ENCODE results near the gene SCFD2. TPM values are rescaled to one million over a fixed set of nuclear protein-coding genes. Genes with fewer than 3 reads are reported as not detected.

The SCFD2 gene
- total RNA-seq, 1 experiment from 2014 or later: 19.2 TPM

DNA sequence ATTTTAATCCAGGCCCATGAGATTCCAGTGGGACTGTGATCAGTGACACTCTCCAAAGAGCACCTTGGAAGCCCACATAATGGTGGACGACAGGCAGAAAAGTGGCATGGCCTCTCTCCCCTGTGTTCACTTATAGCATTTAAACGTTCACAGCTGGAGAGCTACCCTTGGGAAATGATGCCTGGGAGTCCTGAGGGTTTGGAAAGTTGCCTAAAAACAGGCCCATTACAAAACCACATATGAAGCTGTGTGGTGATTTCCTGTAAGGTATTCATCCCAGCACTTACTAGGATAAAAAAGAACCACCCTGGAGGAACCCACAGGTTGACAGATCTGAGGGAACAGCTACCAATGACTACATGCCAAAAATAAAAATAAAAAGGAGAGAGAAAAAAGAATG lies 310.6 kb downstream of the SCFD2 start:
- H3K4me1 Mint-ChIP-seq (ENCODE audit: insufficient read depth, unreplicated experiment): no peaks in the 10 kb centered on the region
- H3K27ac Mint-ChIP-seq (ENCODE audit: low read depth, unreplicated experiment): no peak overlapping the region
- no peak overlapping the region for H3K4me3 Mint-ChIP-seq (ENCODE audit: unreplicated experiment)
- no peaks in the 10 kb centered on the region for H3K9me3 Mint-ChIP-seq (ENCODE audit: unreplicated experiment)
- peak; percentile 73 for DNase-seq (ENCODE audit: unreplicated experiment)
- TF ChIP-seq, protein P1, sequence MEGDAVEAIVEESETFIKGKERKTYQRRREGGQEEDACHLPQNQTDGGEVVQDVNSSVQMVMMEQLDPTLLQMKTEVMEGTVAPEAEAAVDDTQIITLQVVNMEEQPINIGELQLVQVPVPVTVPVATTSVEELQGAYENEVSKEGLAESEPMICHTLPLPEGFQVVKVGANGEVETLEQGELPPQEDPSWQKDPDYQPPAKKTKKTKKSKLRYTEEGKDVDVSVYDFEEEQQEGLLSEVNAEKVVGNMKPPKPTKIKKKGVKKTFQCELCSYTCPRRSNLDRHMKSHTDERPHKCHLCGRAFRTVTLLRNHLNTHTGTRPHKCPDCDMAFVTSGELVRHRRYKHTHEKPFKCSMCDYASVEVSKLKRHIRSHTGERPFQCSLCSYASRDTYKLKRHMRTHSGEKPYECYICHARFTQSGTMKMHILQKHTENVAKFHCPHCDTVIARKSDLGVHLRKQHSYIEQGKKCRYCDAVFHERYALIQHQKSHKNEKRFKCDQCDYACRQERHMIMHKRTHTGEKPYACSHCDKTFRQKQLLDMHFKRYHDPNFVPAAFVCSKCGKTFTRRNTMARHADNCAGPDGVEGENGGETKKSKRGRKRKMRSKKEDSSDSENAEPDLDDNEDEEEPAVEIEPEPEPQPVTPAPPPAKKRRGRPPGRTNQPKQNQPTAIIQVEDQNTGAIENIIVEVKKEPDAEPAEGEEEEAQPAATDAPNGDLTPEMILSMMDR (IDR thresholded peaks at IDR 0.05; ENCODE audit: unreplicated experiment): no peak
- ChIA-PET CTCF (interaction anchor here (0.6 to 1.2 kb wide), 2 partner anchors 39 to 42 kb away, joined by 3 to 5 read pairs; no protein-coding TSS in a partner anchor), POLR2A (no interaction called here)
- intact Hi-C loops (cut with micrococcal nuclease): no loop called here
- H3K36me3 Mint-ChIP-seq (ENCODE audit: insufficient read depth, unreplicated experiment): peaks cover 4% of the 10 kb centered on the region
- H3K27me3 Mint-ChIP-seq (ENCODE audit: insufficient read depth, unreplicated experiment): no peaks in the 10 kb centered on the region
- no TSS peak for BruUV-seq (replicated peaks)

DNA sequence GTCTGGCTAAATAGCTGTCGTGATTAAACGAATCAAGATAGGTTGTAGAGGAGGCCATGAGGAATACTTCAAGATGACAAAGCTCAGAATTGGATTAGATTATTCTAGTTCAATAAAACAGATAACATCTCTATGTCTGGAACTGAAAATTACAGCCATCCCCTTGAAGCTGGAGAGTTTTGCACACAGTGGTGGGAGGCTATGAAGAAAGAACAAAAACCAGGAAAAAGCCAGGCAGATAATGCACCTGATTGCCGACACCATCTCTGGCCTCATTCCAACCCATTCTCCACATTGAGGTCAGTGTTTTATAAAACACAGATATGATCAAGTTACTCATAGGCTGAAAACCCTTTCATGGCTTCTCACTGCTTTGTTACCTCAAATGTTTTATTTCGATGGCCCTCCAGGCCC lies 315.5 kb downstream of the SCFD2 start:
- TF ChIP-seq, protein P1 (IDR thresholded peaks at IDR 0.05; ENCODE audit: unreplicated experiment): no peak
- no peaks in the 10 kb centered on the region for H3K4me1 Mint-ChIP-seq (ENCODE audit: insufficient read depth, unreplicated experiment)
- POLR2A ChIA-PET: no interaction called here
- H3K9me3 Mint-ChIP-seq (ENCODE audit: unreplicated experiment): no peaks in the 10 kb centered on the region
- CTCF ChIA-PET: no interaction called here
- no peak overlapping the region for H3K27ac Mint-ChIP-seq (ENCODE audit: low read depth, unreplicated experiment)
- intact Hi-C loops (cut with micrococcal nuclease): no loop called here
- peaks cover 4% of the 10 kb centered on the region for H3K36me3 Mint-ChIP-seq (ENCODE audit: insufficient read depth, unreplicated experiment)
- no peak overlapping the region for H3K4me3 Mint-ChIP-seq (ENCODE audit: unreplicated experiment)
- no peak for DNase-seq (ENCODE audit: unreplicated experiment)
- no peaks in the 10 kb centered on the region for H3K27me3 Mint-ChIP-seq (ENCODE audit: insufficient read depth, unreplicated experiment)
- BruUV-seq (replicated peaks): no TSS peak

DNA sequence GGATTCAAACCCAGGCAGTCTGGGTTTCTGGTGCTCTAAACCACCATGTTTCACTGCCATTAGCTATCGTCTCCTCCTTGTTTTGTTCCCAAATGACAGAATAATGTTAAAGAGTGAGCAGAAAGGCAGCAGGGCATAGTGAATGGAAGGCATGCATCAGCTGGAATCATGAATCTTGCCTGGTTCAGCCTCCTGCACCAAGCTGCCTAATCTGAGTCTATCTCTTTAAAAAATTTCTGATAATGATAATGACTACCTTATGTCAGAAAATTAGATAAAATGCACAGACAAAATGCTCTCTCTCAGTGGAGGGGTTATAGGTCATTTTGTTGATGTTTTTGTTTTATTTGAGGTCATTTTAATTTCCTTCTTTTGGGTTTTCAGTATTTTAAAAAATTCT lies 316.3 kb downstream of the SCFD2 start:
- no TSS peak for BruUV-seq (replicated peaks)
- no peak overlapping the region for H3K27ac Mint-ChIP-seq (ENCODE audit: low read depth, unreplicated experiment)
- no peak for DNase-seq (ENCODE audit: unreplicated experiment)
- intact Hi-C loops (cut with micrococcal nuclease): no loop called here
- TF ChIP-seq, protein P1 (IDR thresholded peaks at IDR 0.05; ENCODE audit: unreplicated experiment): no peak
- ChIA-PET POLR2A (no interaction called here), CTCF (no interaction called here)
- H3K36me3 Mint-ChIP-seq (ENCODE audit: insufficient read depth, unreplicated experiment): peaks cover 4% of the 10 kb centered on the region
- no peak overlapping the region for H3K4me3 Mint-ChIP-seq (ENCODE audit: unreplicated experiment)
- no peaks in the 10 kb centered on the region for H3K4me1 Mint-ChIP-seq (ENCODE audit: insufficient read depth, unreplicated experiment)
- no peaks in the 10 kb centered on the region for H3K27me3 Mint-ChIP-seq (ENCODE audit: insufficient read depth, unreplicated experiment)
- H3K9me3 Mint-ChIP-seq (ENCODE audit: unreplicated experiment): no peaks in the 10 kb centered on the region

DNA sequence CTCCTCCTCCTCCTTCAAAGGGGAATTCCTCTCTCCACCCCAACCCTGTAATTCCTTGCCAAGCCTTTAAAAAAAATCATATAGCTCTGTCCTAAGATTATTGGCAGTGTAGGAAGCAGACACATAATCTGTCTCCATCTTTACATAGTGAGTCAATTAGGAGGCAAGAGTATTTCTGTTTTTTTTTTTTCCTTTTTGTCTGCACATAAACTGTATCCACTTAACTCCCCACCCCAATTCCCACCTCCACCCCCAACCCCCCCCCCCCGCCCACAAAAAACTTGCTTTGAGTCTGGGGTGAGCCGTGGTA lies 321.3 kb downstream of the SCFD2 start:
- no peak for DNase-seq (ENCODE audit: unreplicated experiment)
- Mint-ChIP-seq H3K27me3 (ENCODE audit: insufficient read depth, unreplicated experiment) (no peaks in the 10 kb centered on the region), H3K27ac (ENCODE audit: low read depth, unreplicated experiment) (no peak overlapping the region), H3K36me3 (ENCODE audit: insufficient read depth, unreplicated experiment) (no peaks in the 10 kb centered on the region), H3K4me3 (ENCODE audit: unreplicated experiment) (no peak overlapping the region), H3K4me1 (ENCODE audit: insufficient read depth, unreplicated experiment) (no peaks in the 10 kb centered on the region), H3K9me3 (ENCODE audit: unreplicated experiment) (no peaks in the 10 kb centered on the region)
- TF ChIP-seq, protein P1 (IDR thresholded peaks at IDR 0.05; ENCODE audit: unreplicated experiment): no peak
- intact Hi-C loops (cut with micrococcal nuclease): no loop called here
- ChIA-PET CTCF (no interaction called here), POLR2A (interaction anchor here (0.7 kb wide), 1 partner anchor 25 kb away, joined by 3 read pairs; no protein-coding TSS in a partner anchor)
- BruUV-seq (replicated peaks): no TSS peak
